GM19397 (cell line): Measurements from ENCODE around the gene PNPLA2.

Source experiments
- ATAC-seq: cut with Tn5 transposase; IDR thresholded peaks from one replicate; pipeline ENCODE4 v1.9.1; 2021; ENCODE audit warnings: mild to moderate bottlenecking, moderate library complexity; ENCODE audit not compliant: unreplicated experiment

The PNPLA2 gene

GRCh38 chr11:798093-798713, 20.5 kb upstream of the PNPLA2 start, which contains the start of gene SLC25A22:
SLC25A22 (minus strand) TSS chr11:798281; CDS start chr11:795006, 3,275 bp downstream.
- ATAC-seq: peak; percentile 51

GRCh38 chr11:799641-800316, 18.9 kb upstream of the PNPLA2 start:
- no peak for ATAC-seq

GRCh38 chr11:800473-800872, 18.2 kb upstream of the PNPLA2 start:
- ATAC-seq: no peak

- no peak for ATAC-seq
Observed at GRCh38 chr11:801097-801780, 17.5 kb upstream of the PNPLA2 start.

- ATAC-seq: no peak
Observed at GRCh38 chr11:802018-802617, 16.6 kb upstream of the PNPLA2 start.

GRCh38 chr11:802693-803466, 15.8 kb upstream of the PNPLA2 start:
- no peak for ATAC-seq

- no peak for ATAC-seq
Observed at GRCh38 chr11:803467-803742, 15.3 kb upstream of the PNPLA2 start.

- no peak for ATAC-seq
Observed at GRCh38 chr11:803770-804598, 14.7 kb upstream of the PNPLA2 start.

GRCh38 chr11:804599-804964, 14.1 kb upstream of the PNPLA2 start:
- ATAC-seq: no peak

GRCh38 chr11:808427-809286, 10.1 kb upstream of the PNPLA2 start:
- no peak for ATAC-seq

GRCh38 chr11:809287-810039, 9.3 kb upstream of the PNPLA2 start, which contains the start of gene RPLP2:
RPLP2 (plus strand) TSS chr11:809967; CDS start chr11:810235, 268 bp downstream.
- ATAC-seq: peak; percentile 75

- no peak for ATAC-seq
Observed at GRCh38 chr11:810040-810567, 8.6 kb upstream of the PNPLA2 start.

GRCh38 chr11:811446-812245, 7.1 kb upstream of the PNPLA2 start:
- ATAC-seq: no peak

- ATAC-seq: no peak
Observed at GRCh38 chr11:812390-812789, 6.3 kb upstream of the PNPLA2 start.

GRCh38 chr11:813072-813455, 5.7 kb upstream of the PNPLA2 start:
- no peak for ATAC-seq

- no peak for ATAC-seq
Observed at GRCh38 chr11:813456-814096, 5.1 kb upstream of the PNPLA2 start.
